GM19397 (cell line): ENCODE measurements around the gene CLDN22.
"Not testable (repeated sequence)": the region's sequence is repeated elsewhere in the genome, so short reads cannot be mapped to it uniquely, and the experiment has no call there.

Source experiments
- ATAC-seq: cut with Tn5 transposase; IDR thresholded peaks from one replicate; pipeline ENCODE4 v1.9.1; 2021; ENCODE audit warnings: mild to moderate bottlenecking, moderate library complexity; ENCODE audit not compliant: unreplicated experiment

CLDN22 gene

GRCh38 chr4:183347566-183347965 is 27.5 kb upstream of the CLDN22 start:
- ATAC-seq, result no peak

GRCh38 chr4:183347146-183347545 is 27.1 kb upstream of the CLDN22 start:
- ATAC-seq, result no peak

- ATAC-seq, result no peak
Measured at GRCh38 chr4:183345261-183345660, 25.2 kb upstream of the CLDN22 start.

- no peak for ATAC-seq
Measured at GRCh38 chr4:183344523-183345255, 24.6 kb upstream of the CLDN22 start.

- ATAC-seq, result no peak
Measured at GRCh38 chr4:183343730-183344129, 23.7 kb upstream of the CLDN22 start.

GRCh38 chr4:183342541-183343533 is 22.8 kb upstream of the CLDN22 start:
- ATAC-seq, result no peak

GRCh38 chr4:183337833-183338232 is 17.8 kb upstream of the CLDN22 start:
- no peak for ATAC-seq

GRCh38 chr4:183337349-183337748 is 17.3 kb upstream of the CLDN22 start:
- ATAC-seq, result no peak

GRCh38 chr4:183335369-183335940 is 15.4 kb upstream of the CLDN22 start:
- no peak for ATAC-seq

GRCh38 chr4:183333983-183334382 is 13.9 kb upstream of the CLDN22 start:
- no peak for ATAC-seq

- ATAC-seq, result no peak
Measured at GRCh38 chr4:183333202-183333601, 13.1 kb upstream of the CLDN22 start.

GRCh38 chr4:183332447-183332846 is 12.4 kb upstream of the CLDN22 start:
- no peak for ATAC-seq

- no peak for ATAC-seq
Measured at GRCh38 chr4:183330841-183331240, 10.8 kb upstream of the CLDN22 start.

- no peak for ATAC-seq
Measured at GRCh38 chr4:183329954-183330742, 10.1 kb upstream of the CLDN22 start.

GRCh38 chr4:183329244-183329643 is 9.2 kb upstream of the CLDN22 start:
- no peak for ATAC-seq

GRCh38 chr4:183328832-183329231 is 8.8 kb upstream of the CLDN22 start:
- ATAC-seq, result no peak

- ATAC-seq, result no peak
Measured at GRCh38 chr4:183327827-183328226, 7.8 kb upstream of the CLDN22 start.

- no peak for ATAC-seq
Measured at GRCh38 chr4:183326853-183327252, 6.8 kb upstream of the CLDN22 start.

GRCh38 chr4:183326387-183326786 is 6.3 kb upstream of the CLDN22 start:
- not testable (repeated sequence) for ATAC-seq

GRCh38 chr4:183324619-183325018 is 4.5 kb upstream of the CLDN22 start:
- no peak for ATAC-seq

GRCh38 chr4:183324056-183324455 is 4.0 kb upstream of the CLDN22 start:
- ATAC-seq, result not testable (repeated sequence)
